ENCODE data around the gene TCF20.

TCF20 gene

GRCh38 chr22:42300259-42301076 lies 30.0 kb upstream of the TCF20 start:
- peak; percentile 30 to 33 for DNase-seq

GRCh38 chr22:42299586-42300258 lies 29.3 kb upstream of the TCF20 start:
- DNase-seq = peak; percentile 76 to 79

DNA sequence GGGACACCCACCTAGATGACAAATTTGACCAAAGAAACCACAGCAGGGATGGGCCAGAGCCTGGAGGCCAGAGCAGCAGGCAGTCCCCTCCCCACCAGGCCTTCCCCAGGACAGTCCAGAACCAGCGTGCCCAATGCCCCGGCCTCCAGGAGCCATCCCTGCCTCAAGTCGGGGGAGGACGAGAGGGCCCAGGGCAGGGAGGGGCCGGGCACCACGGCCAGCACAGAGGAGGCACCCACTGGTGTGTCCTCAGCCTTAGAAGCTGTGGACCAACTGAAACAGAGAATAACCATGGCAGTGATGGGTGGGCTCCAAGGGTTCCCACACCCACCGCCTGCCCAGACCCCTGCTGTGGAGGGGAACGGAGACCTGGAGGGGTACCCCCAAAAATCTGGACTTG lies 28.3 kb upstream of the TCF20 start:
- DNase-seq = no peak

- no peak for DNase-seq
Measured at GRCh38 chr22:42297778-42298177, 27.3 kb upstream of the TCF20 start.

GRCh38 chr22:42296883-42297282 lies 26.4 kb upstream of the TCF20 start:
- no peak for DNase-seq

DNA sequence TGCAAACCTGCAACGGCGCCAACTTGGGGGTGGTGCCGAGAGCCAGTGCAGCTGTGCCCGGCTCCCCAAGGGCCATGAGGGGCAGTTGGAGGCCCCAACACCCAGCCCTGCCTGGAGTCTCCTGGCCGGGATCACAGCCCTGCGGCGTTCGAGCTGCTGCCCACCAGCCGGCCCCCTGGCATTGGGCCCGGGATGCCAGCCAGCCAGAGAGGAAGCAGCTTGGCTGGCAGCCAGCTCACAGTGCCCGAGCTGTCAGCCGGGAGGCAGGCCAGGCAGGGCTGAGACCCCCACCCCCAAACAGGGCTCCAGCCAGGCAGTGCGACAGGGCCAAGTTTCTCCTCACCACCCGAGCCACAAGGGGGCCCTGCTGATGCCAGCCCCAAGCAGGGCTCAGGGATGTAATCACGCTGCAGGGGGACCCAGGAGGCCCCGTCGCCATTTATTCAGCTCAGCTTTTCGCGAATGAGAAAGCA lies 26.0 kb upstream of the TCF20 start:
- DNase-seq = peak in 1 of 2 experiments; percentile 5

- DNase-seq = peak; percentile 29 to 31
Measured at GRCh38 chr22:42294034-42294985, 23.9 kb upstream of the TCF20 start.

- DNase-seq = no peak
Measured at GRCh38 chr22:42292732-42293520, 22.5 kb upstream of the TCF20 start.

DNA sequence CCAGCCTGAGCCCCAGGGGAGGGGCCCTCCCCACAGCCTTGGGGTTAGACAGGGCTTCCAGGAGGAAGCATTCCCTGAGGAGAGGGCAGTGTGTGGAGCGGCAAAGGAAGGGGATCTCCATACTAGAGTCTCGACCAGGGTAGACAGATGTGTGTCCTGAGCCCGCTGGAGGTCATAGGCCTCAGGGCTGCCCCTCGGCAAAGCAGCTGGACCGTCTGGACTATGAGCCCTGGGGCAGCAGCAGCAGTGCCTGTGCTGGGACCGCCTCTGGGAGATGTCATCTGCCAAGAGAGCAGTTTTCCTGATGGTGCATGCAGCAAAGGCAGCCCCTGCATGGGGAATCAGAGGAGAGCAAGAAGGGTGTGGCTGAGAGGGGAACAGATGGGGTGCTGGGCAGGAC lies 20.8 kb upstream of the TCF20 start:
- no peak for DNase-seq

DNA sequence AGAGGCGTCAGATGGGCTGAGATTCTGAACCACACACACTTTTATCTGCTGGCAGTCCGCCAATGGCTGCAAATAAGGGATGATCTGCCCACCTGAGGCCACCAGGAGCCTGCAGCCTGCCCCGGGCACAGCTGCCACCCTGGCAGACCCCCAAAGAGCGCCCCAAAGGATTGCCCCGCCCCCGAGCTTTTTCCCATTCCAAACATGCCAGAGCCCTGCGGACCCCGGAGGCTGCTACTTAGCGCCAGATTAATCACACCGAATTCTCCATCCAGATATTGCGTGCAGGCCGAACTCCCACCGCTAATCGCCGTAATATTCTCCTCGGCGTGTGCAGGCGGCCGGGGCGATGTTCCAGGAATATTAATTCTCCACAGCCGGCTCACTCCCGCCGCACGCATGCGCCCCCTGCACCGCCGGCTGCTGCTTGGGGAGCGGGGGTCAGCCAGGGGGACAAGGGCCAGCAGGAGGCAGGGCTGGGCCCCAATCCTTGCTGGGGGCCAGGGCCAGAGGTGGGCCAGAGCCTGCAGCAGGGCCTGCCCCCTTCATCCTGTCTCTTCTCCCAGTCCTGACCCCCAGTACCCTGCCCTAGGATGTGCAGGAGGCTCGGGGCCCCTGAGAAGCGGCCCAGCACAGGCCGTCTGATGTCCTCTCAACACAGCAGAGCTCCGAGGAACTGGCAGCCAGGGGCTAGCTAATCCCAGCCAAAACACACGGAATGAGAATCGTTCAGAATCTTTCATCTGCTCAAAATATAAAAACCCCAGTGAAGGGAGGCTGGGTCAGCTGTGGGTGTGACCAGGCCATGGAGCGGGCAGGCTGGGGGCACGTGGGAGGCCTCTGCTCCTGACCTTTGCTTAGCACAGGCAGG lies 19.5 kb upstream of the TCF20 start:
- no peak for DNase-seq

GRCh38 chr22:42288791-42289190 lies 18.3 kb upstream of the TCF20 start:
- DNase-seq = no peak

- DNase-seq = peak in 1 of 2 experiments; percentile 21
Measured at GRCh38 chr22:42287174-42287890, 16.9 kb upstream of the TCF20 start.

DNA sequence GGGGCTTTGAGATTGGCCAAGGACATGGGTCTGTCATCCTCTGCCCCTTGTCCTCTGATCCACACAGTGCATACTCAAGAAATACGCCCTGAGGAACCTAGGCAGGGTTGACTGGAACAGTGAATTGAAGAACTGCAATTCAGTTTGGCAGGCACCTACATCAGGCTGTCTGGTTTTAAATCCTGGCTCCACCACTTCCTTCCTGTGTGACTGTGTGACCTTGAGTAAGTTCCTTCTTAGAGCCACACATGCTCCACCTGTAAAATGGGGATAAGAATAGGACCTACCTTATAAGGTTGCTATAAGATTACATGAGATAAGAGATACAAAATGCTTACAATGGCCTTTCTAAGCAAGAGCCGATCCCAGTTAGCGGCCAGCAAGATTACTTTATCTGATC lies 15.8 kb upstream of the TCF20 start:
- peak; percentile 37 to 56 for DNase-seq

DNA sequence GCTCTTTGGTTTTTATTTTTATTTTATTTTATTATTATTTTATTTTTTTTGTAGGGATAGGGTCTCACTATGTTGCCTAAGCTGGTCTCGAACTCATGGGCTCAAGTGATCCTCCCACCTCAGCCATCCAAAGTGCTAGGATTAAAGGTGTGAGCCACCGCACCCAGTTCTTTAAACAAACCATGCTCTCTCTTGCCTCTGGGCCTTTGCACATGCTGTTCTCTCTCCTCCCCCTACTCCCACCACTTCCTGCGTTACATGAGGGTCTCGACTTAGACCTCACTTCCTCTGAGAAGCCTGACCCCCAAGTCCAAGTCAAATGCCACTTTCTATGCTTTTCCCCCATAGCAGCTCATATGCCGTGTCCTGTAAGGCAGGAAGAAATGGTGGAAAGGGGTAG lies 15.2 kb upstream of the TCF20 start:
- DNase-seq = no peak

DNA sequence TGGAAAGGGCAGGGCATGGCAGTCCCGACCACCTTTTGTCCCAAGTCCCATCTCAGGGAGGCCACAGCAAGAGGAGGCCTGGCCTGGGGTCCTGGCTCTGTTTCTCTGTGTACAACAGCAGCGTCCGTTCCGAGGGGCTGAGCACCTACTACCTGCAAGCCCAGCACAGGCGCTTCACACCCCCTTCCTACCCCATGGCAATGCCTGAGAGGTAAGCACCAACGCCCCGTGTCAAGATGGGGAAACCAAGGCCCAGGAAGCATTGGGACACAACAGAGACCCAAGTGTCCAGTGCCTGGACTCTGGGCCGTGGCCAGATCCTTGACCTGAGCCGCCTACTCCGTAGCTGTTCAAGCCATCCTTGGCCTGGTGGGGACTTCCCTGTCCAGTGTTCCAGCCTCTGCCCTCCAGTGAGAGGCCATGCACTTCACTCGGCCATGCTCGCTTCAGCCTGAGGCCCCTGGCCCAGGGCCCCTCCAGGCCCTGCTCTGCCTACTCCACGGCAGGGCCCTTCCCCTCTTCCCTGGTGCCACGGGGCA lies 14.3 kb upstream of the TCF20 start:
- DNase-seq = no peak

GRCh38 chr22:42284202-42284591 lies 13.7 kb upstream of the TCF20 start:
- no peak for DNase-seq

DNA sequence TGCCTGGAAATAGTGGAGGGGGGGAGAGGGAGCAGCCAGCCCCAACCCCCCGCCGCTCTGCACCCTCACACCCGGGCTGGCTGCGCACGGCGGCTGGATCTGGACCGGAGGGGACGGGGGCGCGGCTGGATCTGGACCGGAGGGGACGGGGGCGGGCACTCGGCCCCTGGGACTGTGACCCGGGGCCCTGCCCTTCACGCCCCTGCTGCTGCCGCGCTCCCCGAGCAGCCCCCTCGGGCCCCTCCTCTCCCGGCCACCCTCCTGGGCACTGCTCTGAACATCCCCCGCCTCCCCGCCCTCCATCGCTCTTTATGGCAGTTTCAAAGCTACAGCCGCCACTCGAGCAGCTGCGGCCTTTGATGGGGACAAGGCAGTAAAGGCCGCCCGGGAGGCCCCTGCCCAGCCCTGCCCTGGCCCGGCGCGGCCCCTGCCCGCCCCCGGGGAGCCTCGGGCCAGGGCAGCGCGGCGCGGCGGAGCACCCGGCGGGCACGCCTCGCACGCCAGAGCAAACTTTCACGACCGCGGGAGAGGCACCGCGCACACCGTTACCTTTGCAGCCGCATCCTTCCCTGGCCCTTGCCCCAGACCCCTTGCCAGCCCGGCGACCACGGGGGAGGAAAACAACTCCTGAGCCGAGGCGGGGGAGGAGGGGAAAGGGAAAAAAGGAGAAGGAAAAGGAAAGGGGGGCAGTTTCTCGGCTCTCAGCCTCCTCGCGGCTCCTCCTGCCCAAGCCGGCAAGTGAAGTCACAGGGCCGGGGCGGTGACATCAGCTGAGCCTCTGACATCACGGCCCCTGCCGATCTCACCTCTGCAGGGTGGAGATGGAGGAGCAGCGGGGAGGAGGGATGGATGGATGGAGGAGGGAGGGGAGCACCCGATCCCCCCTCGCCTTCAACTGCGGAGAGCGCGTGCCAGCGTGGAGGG lies 13.1 kb upstream of the TCF20 start:
- no peak for DNase-seq

GRCh38 chr22:42282943-42283277 lies 12.5 kb upstream of the TCF20 start:
- DNase-seq = no peak

DNA sequence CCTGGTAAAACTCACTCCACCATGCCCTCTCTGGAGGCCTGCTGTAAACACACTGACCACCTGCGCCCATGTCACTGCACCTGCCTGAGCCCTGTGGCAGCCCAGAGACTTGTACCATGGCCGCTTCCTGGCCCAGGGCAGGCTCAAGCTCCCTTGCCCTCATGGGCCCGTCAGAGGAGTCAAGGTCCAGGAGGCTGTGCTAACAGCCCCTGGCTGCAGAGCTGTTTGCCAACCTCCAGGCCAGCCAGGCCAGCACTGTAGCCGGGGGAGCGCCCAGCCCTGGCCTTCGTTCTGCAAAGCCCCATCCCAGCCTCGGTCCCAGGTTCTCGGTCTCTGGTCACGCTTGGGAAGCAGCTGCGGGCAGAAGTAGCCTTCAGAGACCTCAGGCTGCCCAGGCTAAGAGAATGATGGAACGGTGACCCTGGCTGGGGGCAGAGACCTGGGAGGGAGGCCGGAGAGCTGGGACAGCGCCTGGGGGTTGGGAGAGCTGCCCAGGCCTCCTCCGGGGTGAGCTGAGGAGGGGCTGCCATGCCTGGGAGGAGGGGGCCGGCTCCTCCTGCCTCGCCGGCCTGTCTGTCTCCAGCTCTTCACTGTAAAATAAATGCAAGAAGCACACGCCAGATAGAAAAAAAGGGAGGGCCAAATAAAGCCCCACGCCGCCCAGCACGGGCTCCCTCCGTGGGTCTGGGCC lies 11.9 kb upstream of the TCF20 start:
- DNase-seq = no peak

Measured in Kasumi-1 (cell line).